ENCODE results near the gene C3.

Gene C3

DNA sequence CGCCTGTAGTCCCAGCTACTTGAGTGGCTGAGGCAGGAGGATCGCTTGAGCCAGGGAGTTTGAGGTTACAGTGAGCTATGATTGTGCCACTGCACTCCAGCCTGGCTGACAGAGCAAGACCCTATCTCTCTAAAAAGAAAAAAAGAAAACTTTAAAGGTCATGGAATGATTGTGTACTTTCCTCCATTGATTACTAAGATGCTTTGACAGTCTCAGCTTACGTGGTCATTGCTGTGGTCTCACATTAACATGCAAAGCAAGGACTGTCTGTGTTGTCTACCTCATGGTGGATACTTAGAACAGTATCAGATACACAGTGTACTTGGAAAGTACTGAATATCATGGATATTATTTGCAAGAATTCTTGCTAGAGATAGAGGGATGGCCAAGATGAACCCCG is 36.5 kb downstream of the C3 start:
- no peak overlapping the region for H3K27ac ChIP-seq
- TF ChIP-seq, protein P1, sequence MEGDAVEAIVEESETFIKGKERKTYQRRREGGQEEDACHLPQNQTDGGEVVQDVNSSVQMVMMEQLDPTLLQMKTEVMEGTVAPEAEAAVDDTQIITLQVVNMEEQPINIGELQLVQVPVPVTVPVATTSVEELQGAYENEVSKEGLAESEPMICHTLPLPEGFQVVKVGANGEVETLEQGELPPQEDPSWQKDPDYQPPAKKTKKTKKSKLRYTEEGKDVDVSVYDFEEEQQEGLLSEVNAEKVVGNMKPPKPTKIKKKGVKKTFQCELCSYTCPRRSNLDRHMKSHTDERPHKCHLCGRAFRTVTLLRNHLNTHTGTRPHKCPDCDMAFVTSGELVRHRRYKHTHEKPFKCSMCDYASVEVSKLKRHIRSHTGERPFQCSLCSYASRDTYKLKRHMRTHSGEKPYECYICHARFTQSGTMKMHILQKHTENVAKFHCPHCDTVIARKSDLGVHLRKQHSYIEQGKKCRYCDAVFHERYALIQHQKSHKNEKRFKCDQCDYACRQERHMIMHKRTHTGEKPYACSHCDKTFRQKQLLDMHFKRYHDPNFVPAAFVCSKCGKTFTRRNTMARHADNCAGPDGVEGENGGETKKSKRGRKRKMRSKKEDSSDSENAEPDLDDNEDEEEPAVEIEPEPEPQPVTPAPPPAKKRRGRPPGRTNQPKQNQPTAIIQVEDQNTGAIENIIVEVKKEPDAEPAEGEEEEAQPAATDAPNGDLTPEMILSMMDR (IDR thresholded peaks at IDR 0.05; ENCODE audit: low read depth, low read length): no peak
- peaks cover 6% of the 10 kb centered on the region for H3K9me3 ChIP-seq (ENCODE audit: severe bottlenecking)
- H3K4me3 ChIP-seq (ENCODE audit: low read depth, low read length): no peak overlapping the region
- H3K27me3 ChIP-seq (ENCODE audit: insufficient read depth, low read depth, severe bottlenecking): peaks cover 70% of the 10 kb centered on the region
- no peaks in the 10 kb centered on the region for H3K36me3 ChIP-seq
- no peak for DNase-seq

DNA sequence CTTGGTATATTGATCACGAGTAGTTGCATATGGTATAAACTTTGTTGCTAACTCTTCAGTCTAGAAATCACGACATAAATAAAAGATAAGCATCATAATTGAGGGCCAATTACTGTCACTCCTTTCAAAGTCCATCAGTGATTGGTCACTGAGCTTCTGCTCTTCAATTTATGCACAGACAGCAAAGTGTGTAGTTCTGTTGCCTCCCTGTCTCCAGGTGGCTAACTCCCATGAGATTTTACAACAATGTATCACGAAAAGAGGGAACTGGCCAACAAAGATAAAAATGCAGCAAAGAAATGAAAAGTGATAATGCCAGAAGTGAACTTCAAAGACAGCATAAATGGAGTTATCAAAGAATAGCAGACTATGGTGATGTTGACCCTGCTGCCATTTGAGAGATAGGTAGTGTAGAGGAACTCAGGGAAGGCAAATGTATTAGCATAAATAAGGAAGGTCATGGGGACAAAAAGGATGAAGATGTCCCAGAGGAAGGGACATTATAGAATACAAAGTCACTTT is 37.8 kb downstream of the C3 start:
- no peak for DNase-seq
- Histone ChIP-seq H3K4me3 (ENCODE audit: low read depth, low read length) (no peak overlapping the region), H3K27ac (no peak overlapping the region), H3K9me3 (ENCODE audit: severe bottlenecking) (no peaks in the 10 kb centered on the region), H3K27me3 (ENCODE audit: insufficient read depth, low read depth, severe bottlenecking) (peaks cover 82% of the 10 kb centered on the region), H3K36me3 (no peaks in the 10 kb centered on the region)
- TF ChIP-seq, protein P1 (IDR thresholded peaks at IDR 0.05; ENCODE audit: low read depth, low read length): no peak

DNA sequence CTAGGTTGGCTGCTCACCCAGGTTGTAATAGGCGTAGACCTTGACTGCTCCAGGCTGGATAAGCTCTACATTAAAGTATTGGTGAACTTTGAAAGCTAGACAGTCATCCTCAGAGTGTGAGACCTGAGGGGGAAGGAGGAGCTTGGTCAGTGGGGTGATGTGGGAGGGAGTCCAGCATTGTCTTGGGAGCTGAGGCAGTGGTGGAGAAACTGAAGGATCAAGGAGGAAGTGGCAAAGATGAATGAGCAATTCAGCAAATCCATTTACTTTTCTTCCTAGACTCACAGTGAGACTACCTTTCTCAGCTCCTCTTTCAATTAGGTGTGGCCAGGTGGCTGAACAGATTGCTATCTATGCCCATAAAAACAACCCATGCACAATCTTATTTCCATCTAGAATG is 40.3 kb downstream of the C3 start:
- TF ChIP-seq, protein P1 (IDR thresholded peaks at IDR 0.05; ENCODE audit: low read depth, low read length): no peak
- Histone ChIP-seq H3K4me3 (ENCODE audit: low read depth, low read length) (no peak overlapping the region), H3K9me3 (ENCODE audit: severe bottlenecking) (no peaks in the 10 kb centered on the region), H3K36me3 (no peaks in the 10 kb centered on the region), H3K27ac (no peak overlapping the region), H3K27me3 (ENCODE audit: insufficient read depth, low read depth, severe bottlenecking) (peaks cover 72% of the 10 kb centered on the region)
- no peak for DNase-seq

DNA sequence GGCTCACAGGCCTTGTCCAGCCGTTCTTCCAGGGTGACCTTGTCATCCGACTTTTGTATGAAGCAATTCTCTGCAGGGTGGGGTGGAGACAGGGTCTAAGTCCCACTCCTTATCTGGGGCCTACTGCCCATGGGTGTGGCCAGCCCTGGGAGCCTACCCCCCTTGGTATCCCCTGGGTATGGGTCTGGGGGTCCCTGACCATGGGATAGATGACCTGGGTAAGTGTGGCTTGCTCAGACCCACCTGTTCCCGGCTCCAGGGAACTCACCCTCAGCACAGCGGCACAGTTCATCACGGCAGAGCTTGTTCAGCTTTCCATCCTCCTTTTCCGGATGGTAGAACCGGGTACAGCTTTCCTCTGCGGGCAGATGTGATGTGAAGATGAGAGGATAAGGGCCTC is 41.3 kb downstream of the C3 start:
- Histone ChIP-seq H3K4me3 (ENCODE audit: low read depth, low read length) (no peak overlapping the region), H3K36me3 (no peaks in the 10 kb centered on the region), H3K27ac (no peak overlapping the region), H3K27me3 (ENCODE audit: insufficient read depth, low read depth, severe bottlenecking) (peaks cover 62% of the 10 kb centered on the region), H3K9me3 (ENCODE audit: severe bottlenecking) (no peaks in the 10 kb centered on the region)
- TF ChIP-seq, protein P1 (IDR thresholded peaks at IDR 0.05; ENCODE audit: low read depth, low read length): no peak
- no peak for DNase-seq

DNA sequence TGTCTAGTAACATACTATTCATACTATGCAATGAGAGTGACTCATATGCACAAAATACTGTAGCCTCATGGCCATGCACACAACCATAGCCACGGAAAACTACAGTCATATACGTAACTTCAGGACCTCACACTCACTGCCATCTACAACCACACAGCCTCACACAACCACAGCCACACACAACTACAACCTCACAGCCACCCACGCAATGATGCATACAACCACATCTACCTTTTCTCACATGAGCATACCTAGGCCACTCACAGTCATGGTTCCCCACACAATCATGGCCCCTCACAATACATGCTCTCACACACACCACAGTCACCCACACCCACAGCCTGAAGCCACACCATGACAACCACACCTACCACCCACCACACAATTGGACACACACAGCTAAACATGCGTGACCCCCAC is 41.8 kb downstream of the C3 start:
- Histone ChIP-seq H3K27me3 (ENCODE audit: insufficient read depth, low read depth, severe bottlenecking) (peaks cover 58% of the 10 kb centered on the region), H3K9me3 (ENCODE audit: severe bottlenecking) (no peaks in the 10 kb centered on the region), H3K4me3 (ENCODE audit: low read depth, low read length) (no peak overlapping the region), H3K36me3 (no peaks in the 10 kb centered on the region), H3K27ac (no peak overlapping the region)
- no peak for DNase-seq
- TF ChIP-seq, protein P1 (IDR thresholded peaks at IDR 0.05; ENCODE audit: low read depth, low read length): no peak
